Activated CD8-positive, alpha-beta T cell treated with anti-CD3 and anti-CD28 coated beads, Interleukin-2, amount 10 ng/mL, durations not matched to agents 7 days and 5 days (primary cell): ENCODE measurements around the gene OR51V1. TPM values are rescaled to one million over a fixed set of nuclear protein-coding genes. Genes with fewer than 3 reads are reported as not detected.

Source experiments
- ATAC-seq: fragments of 150-1000 bp; cut with Tn5 transposase; one replicate; pipeline ENCODE4 v1.10.0; 2021; ENCODE audit warnings: moderate library complexity
- CTCF ChIA-PET: fragments of 350-600 bp; sonication (Branson Sonifier 250); formaldehyde crosslinking; loops from one replicate; lab custom pipeline; 2021; ENCODE audit warnings: antibody characterized with exemption; lab: Charles Lee
- POLR2A ChIA-PET: fragments of 350-600 bp; sonication (Branson Sonifier 250); formaldehyde crosslinking; loops from one replicate; lab custom pipeline; 2021; ENCODE audit warnings: antibody characterized with exemption; lab: Charles Lee
- DNase-seq: peaks from one replicate; pipeline ENCODE4 v3.0.0-alpha.2; 2020
- H3K27ac Mint-ChIP-seq: one replicate; pipeline ENCODE4 v1.8.0; 2021; ENCODE audit warnings: mild to moderate bottlenecking, mixed read lengths
- H3K27me3 Mint-ChIP-seq: one replicate; pipeline ENCODE4 v1.8.0; 2021; ENCODE audit warnings: low read depth, mixed read lengths
- H3K36me3 Mint-ChIP-seq: one replicate; pipeline ENCODE4 v1.8.0; 2021; ENCODE audit warnings: low read depth, mixed read lengths
- H3K4me1 Mint-ChIP-seq: one replicate; pipeline ENCODE4 v1.8.0; 2021; ENCODE audit warnings: low read depth, mixed read lengths
- H3K4me3 Mint-ChIP-seq: one replicate; pipeline ENCODE4 v1.8.0; 2021; ENCODE audit warnings: mild to moderate bottlenecking, mixed read lengths
- H3K9me3 Mint-ChIP-seq: one replicate; pipeline ENCODE4 v1.8.0; 2022; ENCODE audit warnings: mixed read lengths; ENCODE audit not compliant: insufficient read depth
- total RNA-seq, 2 experiments: library from RNA; stranded (reverse); gene quantifications; one replicate each; pipeline ENCODE4 v1.2.3, GENCODE V29; 2021

OR51V1 gene
- total RNA-seq, 2 experiments from 2014 or later, result not detected

- H3K9me3 Mint-ChIP-seq, result no peaks in the 10 kb centered on the region
- no peak for ATAC-seq
- H3K36me3 Mint-ChIP-seq, result no peaks in the 10 kb centered on the region
- ChIA-PET CTCF (no interaction called here), POLR2A (no interaction called here)
- H3K27ac Mint-ChIP-seq, result no peak overlapping the region
- DNase-seq, result no peak
- H3K4me3 Mint-ChIP-seq, result no peak overlapping the region
- H3K27me3 Mint-ChIP-seq, result peaks cover 10% of the 10 kb centered on the region
- no peaks in the 10 kb centered on the region for H3K4me1 Mint-ChIP-seq
These were observed 39.6 kb upstream of the OR51V1 start for GRCh38 chr11:5240056-5240455.

- ChIA-PET POLR2A (no interaction called here), CTCF (no interaction called here)
- DNase-seq (no peak), ATAC-seq (no peak)
- Mint-ChIP-seq H3K36me3 (no peaks in the 10 kb centered on the region), H3K4me1 (peaks cover 6% of the 10 kb centered on the region), H3K9me3 (no peaks in the 10 kb centered on the region), H3K4me3 (no peak overlapping the region), H3K27ac (no peak overlapping the region), H3K27me3 (peaks cover 10% of the 10 kb centered on the region)
These were observed 38.6 kb upstream of the OR51V1 start for GRCh38 chr11:5239046-5239445.

- Mint-ChIP-seq H3K4me3 (no peak overlapping the region), H3K9me3 (no peaks in the 10 kb centered on the region)
These were observed 38.0 kb upstream of the OR51V1 start for GRCh38 chr11:5238486-5238885.

GRCh38 chr11:5237420-5237819 lies 36.9 kb upstream of the OR51V1 start:
- Mint-ChIP-seq H3K27me3 (peaks cover 10% of the 10 kb centered on the region), H3K36me3 (no peaks in the 10 kb centered on the region), H3K9me3 (no peaks in the 10 kb centered on the region), H3K27ac (no peak overlapping the region), H3K4me1 (peaks cover 8% of the 10 kb centered on the region), H3K4me3 (no peak overlapping the region)
- CTCF ChIA-PET, result no interaction called here
- ATAC-seq, result no peak
- DNase-seq, result no peak
- POLR2A ChIA-PET, result no interaction called here

More at GRCh38 chr11:5238486-5238885, 38.0 kb upstream of the OR51V1 start:
- no peak overlapping the region for H3K27ac Mint-ChIP-seq
- ChIA-PET CTCF (no interaction called here), POLR2A (no interaction called here)
- peaks cover 8% of the 10 kb centered on the region for H3K4me1 Mint-ChIP-seq
- ATAC-seq (no peak), DNase-seq (no peak)
- H3K27me3 Mint-ChIP-seq, result peaks cover 10% of the 10 kb centered on the region
- no peaks in the 10 kb centered on the region for H3K36me3 Mint-ChIP-seq

- ChIA-PET CTCF (no interaction called here), POLR2A (no interaction called here)
- no peak for DNase-seq
- H3K27ac Mint-ChIP-seq, result no peak overlapping the region
- no peak for ATAC-seq
- H3K27me3 Mint-ChIP-seq, result peaks cover 10% of the 10 kb centered on the region
- no peaks in the 10 kb centered on the region for H3K36me3 Mint-ChIP-seq
- H3K4me3 Mint-ChIP-seq, result no peak overlapping the region
- peaks cover 8% of the 10 kb centered on the region for H3K4me1 Mint-ChIP-seq
- no peaks in the 10 kb centered on the region for H3K9me3 Mint-ChIP-seq
These were observed 35.0 kb upstream of the OR51V1 start for GRCh38 chr11:5235364-5236095.

- Mint-ChIP-seq H3K4me1 (peaks cover 8% of the 10 kb centered on the region), H3K9me3 (no peaks in the 10 kb centered on the region), H3K27ac (no peak within 1 kb of the TSS), H3K36me3 (no peaks in the 10 kb centered on the region), H3K4me3 (no peak within 1 kb of the TSS), H3K27me3 (peaks cover 10% of the 10 kb centered on the region)
- DNase-seq (no peak), ATAC-seq (peak; percentile 19)
- ChIA-PET CTCF (no interaction called here), POLR2A (no interaction called here)
These were observed 33.9 kb upstream of the OR51V1 start, which contains the start of gene HBD for GRCh38 chr11:5234381-5234834. HBD (minus strand) TSS chr11:5234483; CDS start chr11:5234433, 50 bp downstream.

GRCh38 chr11:5233307-5233706 lies 32.8 kb upstream of the OR51V1 start:
- no peak overlapping the region for H3K4me3 Mint-ChIP-seq
- DNase-seq (no peak), ATAC-seq (no peak)
- CTCF ChIA-PET, result no interaction called here
- no peaks in the 10 kb centered on the region for H3K9me3 Mint-ChIP-seq
- POLR2A ChIA-PET, result no interaction called here
- peaks cover 8% of the 10 kb centered on the region for H3K4me1 Mint-ChIP-seq
- H3K36me3 Mint-ChIP-seq, result no peaks in the 10 kb centered on the region
- no peak overlapping the region for H3K27ac Mint-ChIP-seq
- peaks cover 10% of the 10 kb centered on the region for H3K27me3 Mint-ChIP-seq

GRCh38 chr11:5232821-5233220 lies 32.3 kb upstream of the OR51V1 start:
- H3K36me3 Mint-ChIP-seq, result no peaks in the 10 kb centered on the region
- no peaks in the 10 kb centered on the region for H3K9me3 Mint-ChIP-seq
- CTCF ChIA-PET, result no interaction called here
- no peak overlapping the region for H3K4me3 Mint-ChIP-seq
- H3K27me3 Mint-ChIP-seq, result peaks cover 10% of the 10 kb centered on the region
- POLR2A ChIA-PET, result no interaction called here
- no peak for DNase-seq
- ATAC-seq, result no peak
- H3K27ac Mint-ChIP-seq, result no peak overlapping the region
- peaks cover 8% of the 10 kb centered on the region for H3K4me1 Mint-ChIP-seq

- H3K27ac Mint-ChIP-seq, result no peak overlapping the region
- H3K36me3 Mint-ChIP-seq, result no peaks in the 10 kb centered on the region
- H3K4me1 Mint-ChIP-seq, result peaks cover 8% of the 10 kb centered on the region
- no peak for ATAC-seq
- H3K9me3 Mint-ChIP-seq, result no peaks in the 10 kb centered on the region
- peaks cover 8% of the 10 kb centered on the region for H3K27me3 Mint-ChIP-seq
- no peak for DNase-seq
- ChIA-PET POLR2A (no interaction called here), CTCF (no interaction called here)
- H3K4me3 Mint-ChIP-seq, result no peak overlapping the region
These were observed 31.7 kb upstream of the OR51V1 start for GRCh38 chr11:5232176-5232575.

- DNase-seq (no peak), ATAC-seq (no peak)
- POLR2A ChIA-PET, result no interaction called here
- H3K27ac Mint-ChIP-seq, result no peak overlapping the region
- H3K27me3 Mint-ChIP-seq, result peaks cover 3% of the 10 kb centered on the region
- H3K4me1 Mint-ChIP-seq, result peaks cover 8% of the 10 kb centered on the region
- CTCF ChIA-PET, result no interaction called here
- no peaks in the 10 kb centered on the region for H3K36me3 Mint-ChIP-seq
- H3K9me3 Mint-ChIP-seq, result no peaks in the 10 kb centered on the region
- H3K4me3 Mint-ChIP-seq, result no peak overlapping the region
These were observed 30.6 kb upstream of the OR51V1 start for GRCh38 chr11:5231111-5231510.

GRCh38 chr11:5230266-5230665 lies 29.8 kb upstream of the OR51V1 start:
- Mint-ChIP-seq H3K36me3 (no peaks in the 10 kb centered on the region), H3K27ac (no peak overlapping the region), H3K4me3 (no peak overlapping the region), H3K27me3 (peaks cover 2% of the 10 kb centered on the region), H3K9me3 (no peaks in the 10 kb centered on the region), H3K4me1 (peaks cover 8% of the 10 kb centered on the region)
- CTCF ChIA-PET, result no interaction called here
- no peak for DNase-seq
- POLR2A ChIA-PET, result no interaction called here
- no peak for ATAC-seq

GRCh38 chr11:5229796-5230195 lies 29.3 kb upstream of the OR51V1 start:
- CTCF ChIA-PET, result no interaction called here

More at GRCh38 chr11:5229796-5230195, 29.3 kb upstream of the OR51V1 start:
- H3K27ac Mint-ChIP-seq, result no peak overlapping the region
- POLR2A ChIA-PET, result no interaction called here
- ATAC-seq, result no peak
- no peak for DNase-seq
- no peaks in the 10 kb centered on the region for H3K27me3 Mint-ChIP-seq
- H3K4me3 Mint-ChIP-seq, result no peak overlapping the region
- no peaks in the 10 kb centered on the region for H3K36me3 Mint-ChIP-seq
- no peaks in the 10 kb centered on the region for H3K9me3 Mint-ChIP-seq
- H3K4me1 Mint-ChIP-seq, result peaks cover 8% of the 10 kb centered on the region
